Parathyroid adenoma (tissue), 2 donors: ENCODE data around the gene DAPK1.

ENCODE experiments used
- H2AFZ ChIP-seq: fragments of 300-600 bp; sonication (generic); one replicate; pipeline ENCODE4 v1.7.0; 2017; ENCODE audit warnings: antibody characterized with exemption, mild to moderate bottlenecking
- H3K27ac ChIP-seq: fragments of 300-600 bp; sonication (generic); one replicate; pipeline ENCODE4 v1.7.0; 2017
- H3K27me3 ChIP-seq: fragments of 300-600 bp; sonication (generic); one replicate; pipeline ENCODE4 v1.7.0; 2017; ENCODE audit warnings: low read length; ENCODE audit not compliant: control insufficient read depth, insufficient read depth
- H3K36me3 ChIP-seq: fragments of 300-600 bp; sonication (generic); one replicate; pipeline ENCODE4 v1.7.0; 2017; ENCODE audit warnings: low read length; ENCODE audit not compliant: control insufficient read depth, insufficient read depth
- H3K4me1 ChIP-seq: fragments of 300-600 bp; sonication (generic); one replicate; pipeline ENCODE4 v1.7.0; 2017; ENCODE audit warnings: control low read depth
- H3K4me2 ChIP-seq: fragments of 300-600 bp; sonication (generic); one replicate; pipeline ENCODE4 v1.7.0; 2017; ENCODE audit warnings: low read length
- H3K4me3 ChIP-seq: fragments of 300-600 bp; sonication (generic); one replicate; pipeline ENCODE4 v1.7.0; 2017; ENCODE audit warnings: low read depth, low read length
- H3K79me2 ChIP-seq: fragments of 300-600 bp; sonication (generic); one replicate; pipeline ENCODE4 v1.7.0; 2017; ENCODE audit warnings: control low read depth
- H3K9ac ChIP-seq: fragments of 300-600 bp; sonication (generic); one replicate; pipeline ENCODE4 v1.7.0; 2017; ENCODE audit warnings: mild to moderate bottlenecking
- H3K9me3 ChIP-seq: fragments of 300-600 bp; sonication (generic); one replicate; pipeline ENCODE4 v1.7.0; 2017; ENCODE audit warnings: low read length; ENCODE audit not compliant: control insufficient read depth
- TF ChIP-seq, protein P1 (sequence below): fragments of 300-600 bp; sonication (generic); IDR thresholded peaks from one replicate; pipeline ENCODE4 v1.7.0; 2017; ENCODE audit warnings: antibody characterized with exemption, mild to moderate bottlenecking
- donor health status: primary hyperparathyroidism.

DAPK1 gene

DNA sequence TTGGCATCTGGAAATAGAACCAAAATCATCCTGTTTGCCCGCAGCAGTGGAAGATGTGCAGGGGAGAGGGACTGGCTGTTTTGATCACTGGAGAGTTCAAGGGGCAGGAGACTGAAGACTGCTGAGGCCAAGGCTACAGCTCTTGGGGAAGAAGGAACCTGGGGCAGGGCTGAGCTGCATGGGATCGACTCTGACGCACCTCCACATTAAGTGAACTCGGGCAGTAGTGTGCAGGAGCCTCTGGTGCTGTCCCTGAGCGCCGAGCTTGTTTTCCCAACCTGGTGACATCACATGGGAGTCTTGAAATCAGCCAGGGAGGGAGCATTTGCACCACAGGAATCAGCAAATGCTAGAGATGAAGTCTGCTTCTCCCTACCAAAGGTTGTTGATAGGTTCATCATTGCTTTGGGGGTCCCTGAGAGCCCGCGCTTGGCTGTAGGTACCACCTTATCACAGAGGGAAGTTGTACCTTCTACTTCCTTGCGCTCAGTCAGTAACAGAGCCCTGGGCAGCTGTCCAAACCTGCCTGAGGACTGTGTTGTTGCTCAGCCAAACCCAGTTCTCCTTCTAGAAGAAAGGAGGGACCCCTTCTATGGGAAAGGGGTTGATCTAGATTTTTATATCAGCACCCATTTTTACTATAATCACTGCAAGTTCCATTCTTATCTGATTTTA, 175.9 kb downstream of the DAPK1 start:
- H3K4me2 ChIP-seq: no peak overlapping the region
- no peaks in the 10 kb centered on the region for H3K27me3 ChIP-seq
- no peak overlapping the region for H3K27ac ChIP-seq
- no peak overlapping the region for H3K9ac ChIP-seq
- H3K4me3 ChIP-seq: no peak overlapping the region
- H3K36me3 ChIP-seq: no peaks in the 10 kb centered on the region
- H3K4me1 ChIP-seq: no peaks in the 10 kb centered on the region
- no peaks in the 10 kb centered on the region for H3K9me3 ChIP-seq
- TF ChIP-seq, protein P1, sequence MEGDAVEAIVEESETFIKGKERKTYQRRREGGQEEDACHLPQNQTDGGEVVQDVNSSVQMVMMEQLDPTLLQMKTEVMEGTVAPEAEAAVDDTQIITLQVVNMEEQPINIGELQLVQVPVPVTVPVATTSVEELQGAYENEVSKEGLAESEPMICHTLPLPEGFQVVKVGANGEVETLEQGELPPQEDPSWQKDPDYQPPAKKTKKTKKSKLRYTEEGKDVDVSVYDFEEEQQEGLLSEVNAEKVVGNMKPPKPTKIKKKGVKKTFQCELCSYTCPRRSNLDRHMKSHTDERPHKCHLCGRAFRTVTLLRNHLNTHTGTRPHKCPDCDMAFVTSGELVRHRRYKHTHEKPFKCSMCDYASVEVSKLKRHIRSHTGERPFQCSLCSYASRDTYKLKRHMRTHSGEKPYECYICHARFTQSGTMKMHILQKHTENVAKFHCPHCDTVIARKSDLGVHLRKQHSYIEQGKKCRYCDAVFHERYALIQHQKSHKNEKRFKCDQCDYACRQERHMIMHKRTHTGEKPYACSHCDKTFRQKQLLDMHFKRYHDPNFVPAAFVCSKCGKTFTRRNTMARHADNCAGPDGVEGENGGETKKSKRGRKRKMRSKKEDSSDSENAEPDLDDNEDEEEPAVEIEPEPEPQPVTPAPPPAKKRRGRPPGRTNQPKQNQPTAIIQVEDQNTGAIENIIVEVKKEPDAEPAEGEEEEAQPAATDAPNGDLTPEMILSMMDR: no peak
- H3K79me2 ChIP-seq: no peaks in the 10 kb centered on the region
- H2AFZ ChIP-seq: no peak overlapping the region

GRCh38 chr9:87674565-87675299, 177.1 kb downstream of the DAPK1 start:
- no peaks in the 10 kb centered on the region for H3K36me3 ChIP-seq
- no peaks in the 10 kb centered on the region for H3K27me3 ChIP-seq
- H3K4me2 ChIP-seq: no peak overlapping the region
- H3K4me3 ChIP-seq: no peak overlapping the region
- no peak overlapping the region for H2AFZ ChIP-seq
- H3K79me2 ChIP-seq: no peaks in the 10 kb centered on the region
- TF ChIP-seq, protein P1: no peak
- H3K9ac ChIP-seq: no peak overlapping the region
- H3K9me3 ChIP-seq: no peaks in the 10 kb centered on the region
- H3K27ac ChIP-seq: no peak overlapping the region
- no peaks in the 10 kb centered on the region for H3K4me1 ChIP-seq

GRCh38 chr9:87675906-87676515, 178.3 kb downstream of the DAPK1 start:
- Histone ChIP-seq H3K9ac (no peak overlapping the region), H3K36me3 (no peaks in the 10 kb centered on the region), H3K4me1 (no peaks in the 10 kb centered on the region), H3K79me2 (no peaks in the 10 kb centered on the region), H3K4me3 (no peak overlapping the region), H2AFZ (no peak overlapping the region), H3K27me3 (no peaks in the 10 kb centered on the region), H3K27ac (no peak overlapping the region), H3K9me3 (no peaks in the 10 kb centered on the region), H3K4me2 (no peak overlapping the region)
- TF ChIP-seq, protein P1: no peak

- Histone ChIP-seq H2AFZ (no peak overlapping the region), H3K36me3 (no peaks in the 10 kb centered on the region), H3K79me2 (no peaks in the 10 kb centered on the region), H3K9ac (no peak overlapping the region), H3K9me3 (no peaks in the 10 kb centered on the region), H3K4me1 (no peaks in the 10 kb centered on the region), H3K4me2 (no peak overlapping the region), H3K27me3 (no peaks in the 10 kb centered on the region), H3K27ac (no peak overlapping the region), H3K4me3 (no peak overlapping the region)
- TF ChIP-seq, protein P1: no peak
These were observed 179.5 kb downstream of the DAPK1 start for GRCh38 chr9:87676976-87677775.
